K562 (cell line): Measurements from ENCODE around the gene HMGN2. TPM values are rescaled to one million over a fixed set of nuclear protein-coding genes. Genes with fewer than 3 reads are reported as not detected.

Source experiments
- ATF6 ChIP-seq: sonication (generic); formaldehyde crosslinking; IDR thresholded peaks from 2 replicates; pipeline ENCODE4 v1.4.0; 2020; ENCODE audit warnings: mild to moderate bottlenecking, missing genetic modification reagents
- CLOCK ChIP-seq: fragments of 250-450 bp; sonication (Bioruptor Pico); IDR thresholded peaks from 2 replicates; pipeline ENCODE4 v1.4.0; 2020; ENCODE audit warnings: mild to moderate bottlenecking, moderate library complexity, borderline replicate concordance
- CREM ChIP-seq: IDR thresholded peaks from 2 replicates; pipeline ENCODE4 v1.6.1; 2014; ENCODE audit warnings: antibody characterized with exemption, low read depth
- GTF2A2 ChIP-seq: IDR thresholded peaks from 2 replicates; pipeline ENCODE4 v1.6.1; 2016; ENCODE audit warnings: mild to moderate bottlenecking, missing genetic modification characterization, missing compliant biosample characterization
- HNRNPK ChIP-seq: fragments of 200-400 bp; formaldehyde crosslinking; IDR thresholded peaks from one replicate; pipeline ENCODE4 v1.6.1; 2018; ENCODE audit warnings: mild to moderate bottlenecking, low read depth, low read length; ENCODE audit not compliant: poor library complexity, severe bottlenecking
- MITF ChIP-seq: IDR thresholded peaks from 2 replicates; pipeline ENCODE4 v1.6.1; 2014; ENCODE audit warnings: antibody characterized with exemption
- NRF1 ChIP-seq, 2 experiments: fragments of 450-650 bp; IDR thresholded peaks in 1 of 2; conservative IDR thresholded peaks in 1 of 2; 2 replicates each; pipeline ENCODE4 v1.6.1; 2014; ENCODE audit warnings: mild to moderate bottlenecking in 2 of 2
- POLR2AphosphoS5 ChIP-seq: IDR thresholded peaks from 2 replicates; pipeline ENCODE4 v1.6.1; 2011; ENCODE audit warnings: mild to moderate bottlenecking, low read depth, low read length, moderate library complexity; ENCODE audit not compliant: control insufficient read depth, insufficient read depth
- RBBP5 ChIP-seq: fragments of 200-600 bp; sonication (generic); IDR thresholded peaks from 2 replicates; pipeline ENCODE4 v1.6.1; 2012; ENCODE audit warnings: borderline replicate concordance, mild to moderate bottlenecking, low read length, control low read depth, inconsistent platforms; ENCODE audit not compliant: insufficient read depth, poor library complexity, severe bottlenecking
- RBM15 ChIP-seq: fragments of 200-400 bp; formaldehyde crosslinking; IDR thresholded peaks from 2 replicates; pipeline ENCODE4 v1.6.1; 2018; ENCODE audit warnings: mild to moderate bottlenecking, low read length, moderate library complexity; ENCODE audit not compliant: insufficient read depth
- RBM25 ChIP-seq: fragments of 200-400 bp; formaldehyde crosslinking; IDR thresholded peaks from 2 replicates; pipeline ENCODE4 v1.6.1; 2018; ENCODE audit warnings: low read length, low read depth, moderate library complexity; ENCODE audit not compliant: severe bottlenecking
- SAP30 ChIP-seq: fragments of 200-600 bp; sonication (generic); IDR thresholded peaks from 2 replicates; pipeline ENCODE4 v1.6.1; 2012; ENCODE audit warnings: borderline replicate concordance, low read depth, mild to moderate bottlenecking, moderate library complexity, low read length, control low read depth, inconsistent platforms; ENCODE audit not compliant: insufficient read depth, poor library complexity, severe bottlenecking
- THRAP3 ChIP-seq: fragments of 450-650 bp; IDR thresholded peaks from 2 replicates; pipeline ENCODE4 v1.6.1; 2016; ENCODE audit warnings: mild to moderate bottlenecking, inconsistent platforms, borderline replicate concordance
- ZBTB8A ChIP-seq: fragments of 450-650 bp; IDR thresholded peaks from 2 replicates; pipeline ENCODE4 v1.6.1; 2018; ENCODE audit warnings: mild to moderate bottlenecking, moderate library complexity; ENCODE audit not compliant: partially characterized antibody
- ZEB2 ChIP-seq: fragments of 450-650 bp; IDR thresholded peaks from 2 replicates; pipeline ENCODE4 v1.6.1; 2016
- ZNF124 ChIP-seq: sonication (generic); formaldehyde crosslinking; IDR thresholded peaks from 2 replicates; pipeline ENCODE4 v1.8.1; 2022; ENCODE audit warnings: missing genetic modification reagents
- ZNF24 ChIP-seq: fragments of 450-650 bp; IDR thresholded peaks from 2 replicates; pipeline ENCODE4 v1.6.1; 2016
- ZNF740 ChIP-seq, 3 experiments: fragments of 200-800 bp in 1 of 3; sonication (Bioruptor generic) in 1 of 3; sonication (generic) in 1 of 3; formaldehyde crosslinking in 1 of 3; IDR thresholded peaks; 2 replicates each; pipeline versions ENCODE4 v1.6.1 to v1.8.0; 2016 to 2022; ENCODE audit warnings: mild to moderate bottlenecking in 2 of 3, missing compliant biosample characterization in 2 of 3, missing genetic modification characterization in 2 of 3, missing genetic modification reagents in 1 of 3
- ZNF764 ChIP-seq: fragments of 250-450 bp; sonication (Bioruptor Pico); IDR thresholded peaks from 2 replicates; pipeline ENCODE4 v1.4.0; 2020; ENCODE audit warnings: low read depth, mild to moderate bottlenecking, moderate library complexity
- polyA plus RNA-seq, 8 experiments: library from polyadenylated mRNA; depleted of rRNA in 4 of 8; stranded (reverse) in 5 of 8; unstranded in 3 of 8; fragments of >200 nt; fragmentation: Nextera tagmentation in 2 of 8; fragmentation: Illumina TruSeq in 1 of 8; extraction: Ambion mirVana in 2 of 8; extraction: Trizol in 1 of 8; gene quantifications; 2 replicates each; pipeline versions ENCODE4 v1.2.1 to v1.2.3, GENCODE V29; 2011 to 2014; ENCODE audit warnings: inconsistent platforms in 1 of 8, missing spikeins in 1 of 8
- total RNA-seq, 7 experiments: library from RNA; depleted of rRNA in 6 of 7; stranded (reverse); fragments of >200 nt in 6 of 7; fragmentation: Illumina TruSeq in 2 of 7; extraction: Trizol in 2 of 7; gene quantifications; 2 replicates each; pipeline versions ENCODE4 v1.2.1 to v1.2.3, GENCODE V29; 2011 to 2021; ENCODE audit warnings: low replicate concordance in 1 of 7

The HMGN2 gene
- total and polyA plus RNA-seq, 9 of the 15 experiments (the other 6 are each of a cell fraction or from before 2014, with no cell fraction given): 370 to 1,354 (median 965) TPM

GRCh38 chr1:26500488-26501175 lies 28.4 kb downstream of the HMGN2 start (continued):
- TF ChIP-seq ATF6 (CRISPR knock-in tag): peak; percentile 94; the same call in 1 of the 2 replicates
- TF ChIP-seq SAP30: peak; percentile 77
- peak; percentile 39 for TF ChIP-seq HNRNPK
- peak; percentile 91 for TF ChIP-seq MITF
- no peak for TF ChIP-seq THRAP3
- TF ChIP-seq RBM25: peak; percentile 8
- TF ChIP-seq RBM15: no peak
- no peak for TF ChIP-seq ZBTB8A
- no peak for TF ChIP-seq ZNF764
- TF ChIP-seq POLR2AphosphoS5: peak; percentile 87; the same call in 1 of the 2 replicates
- peak; percentile 58 for TF ChIP-seq RBBP5
- peak; percentile 22; the same call in 1 of the 2 replicates for TF ChIP-seq ZNF740 (CRISPR knock-in tag; IDR thresholded peaks at IDR 0.05)
- TF ChIP-seq ZNF740 (tag; IDR thresholded peaks at IDR 0.05): no peak; a peak in 1 of 4 replicates
- TF ChIP-seq ZNF24: no peak; the same call in 1 of the 2 replicates
- peak; percentile 96 for TF ChIP-seq ZEB2
- peak; percentile 85; the same call in 1 of the 2 replicates for TF ChIP-seq ZNF124 (CRISPR knock-in tag)
- TF ChIP-seq CLOCK (CRISPR knock-in tag): peak; percentile 77; the same call in 1 of the 2 replicates
- 0 out of 2 replicates have a peak, but pooled peaks have one; percentile 34 for TF ChIP-seq GTF2A2 (tag)
- peak; percentile 86 to 88 for TF ChIP-seq NRF1 (conservative IDR thresholded peaks at IDR 0.05 in 1 of 2, IDR thresholded peaks at IDR 0.05 in 1 of 2)
- peak; percentile 53 for TF ChIP-seq CREM
